ENCODE data around the gene FBXO28. TPM values are rescaled to one million over a fixed set of nuclear protein-coding genes. Genes with fewer than 3 reads are reported as not detected.

The FBXO28 gene
- polyA plus RNA-seq, 1 donor from 2014 or later, result 20.3 TPM

DNA sequence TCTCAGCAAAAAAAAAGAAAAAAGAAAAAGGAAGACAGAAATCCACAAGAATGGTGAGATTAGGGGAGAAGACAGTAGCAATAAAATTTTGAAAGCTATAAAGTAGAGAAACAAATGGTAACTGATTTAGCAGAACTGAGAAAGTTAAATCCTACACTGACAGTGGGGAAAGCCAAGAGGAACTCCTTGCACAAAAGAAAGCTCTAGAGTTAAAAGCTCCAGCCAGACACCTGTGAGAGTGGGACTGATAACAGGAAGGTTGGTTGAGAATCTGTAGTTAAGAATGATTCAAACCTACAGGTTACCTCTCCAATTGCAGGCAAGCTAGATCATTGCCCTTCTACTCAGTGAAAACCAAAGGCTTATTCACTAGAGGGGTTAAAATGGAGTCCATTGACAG is 23.6 kb downstream of the FBXO28 start:
- TF ChIP-seq, protein P1, sequence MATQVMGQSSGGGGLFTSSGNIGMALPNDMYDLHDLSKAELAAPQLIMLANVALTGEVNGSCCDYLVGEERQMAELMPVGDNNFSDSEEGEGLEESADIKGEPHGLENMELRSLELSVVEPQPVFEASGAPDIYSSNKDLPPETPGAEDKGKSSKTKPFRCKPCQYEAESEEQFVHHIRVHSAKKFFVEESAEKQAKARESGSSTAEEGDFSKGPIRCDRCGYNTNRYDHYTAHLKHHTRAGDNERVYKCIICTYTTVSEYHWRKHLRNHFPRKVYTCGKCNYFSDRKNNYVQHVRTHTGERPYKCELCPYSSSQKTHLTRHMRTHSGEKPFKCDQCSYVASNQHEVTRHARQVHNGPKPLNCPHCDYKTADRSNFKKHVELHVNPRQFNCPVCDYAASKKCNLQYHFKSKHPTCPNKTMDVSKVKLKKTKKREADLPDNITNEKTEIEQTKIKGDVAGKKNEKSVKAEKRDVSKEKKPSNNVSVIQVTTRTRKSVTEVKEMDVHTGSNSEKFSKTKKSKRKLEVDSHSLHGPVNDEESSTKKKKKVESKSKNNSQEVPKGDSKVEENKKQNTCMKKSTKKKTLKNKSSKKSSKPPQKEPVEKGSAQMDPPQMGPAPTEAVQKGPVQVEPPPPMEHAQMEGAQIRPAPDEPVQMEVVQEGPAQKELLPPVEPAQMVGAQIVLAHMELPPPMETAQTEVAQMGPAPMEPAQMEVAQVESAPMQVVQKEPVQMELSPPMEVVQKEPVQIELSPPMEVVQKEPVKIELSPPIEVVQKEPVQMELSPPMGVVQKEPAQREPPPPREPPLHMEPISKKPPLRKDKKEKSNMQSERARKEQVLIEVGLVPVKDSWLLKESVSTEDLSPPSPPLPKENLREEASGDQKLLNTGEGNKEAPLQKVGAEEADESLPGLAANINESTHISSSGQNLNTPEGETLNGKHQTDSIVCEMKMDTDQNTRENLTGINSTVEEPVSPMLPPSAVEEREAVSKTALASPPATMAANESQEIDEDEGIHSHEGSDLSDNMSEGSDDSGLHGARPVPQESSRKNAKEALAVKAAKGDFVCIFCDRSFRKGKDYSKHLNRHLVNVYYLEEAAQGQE (IDR thresholded peaks at IDR 0.05; ENCODE audit: borderline replicate concordance), result no peak
- TF ChIP-seq, protein P2, sequence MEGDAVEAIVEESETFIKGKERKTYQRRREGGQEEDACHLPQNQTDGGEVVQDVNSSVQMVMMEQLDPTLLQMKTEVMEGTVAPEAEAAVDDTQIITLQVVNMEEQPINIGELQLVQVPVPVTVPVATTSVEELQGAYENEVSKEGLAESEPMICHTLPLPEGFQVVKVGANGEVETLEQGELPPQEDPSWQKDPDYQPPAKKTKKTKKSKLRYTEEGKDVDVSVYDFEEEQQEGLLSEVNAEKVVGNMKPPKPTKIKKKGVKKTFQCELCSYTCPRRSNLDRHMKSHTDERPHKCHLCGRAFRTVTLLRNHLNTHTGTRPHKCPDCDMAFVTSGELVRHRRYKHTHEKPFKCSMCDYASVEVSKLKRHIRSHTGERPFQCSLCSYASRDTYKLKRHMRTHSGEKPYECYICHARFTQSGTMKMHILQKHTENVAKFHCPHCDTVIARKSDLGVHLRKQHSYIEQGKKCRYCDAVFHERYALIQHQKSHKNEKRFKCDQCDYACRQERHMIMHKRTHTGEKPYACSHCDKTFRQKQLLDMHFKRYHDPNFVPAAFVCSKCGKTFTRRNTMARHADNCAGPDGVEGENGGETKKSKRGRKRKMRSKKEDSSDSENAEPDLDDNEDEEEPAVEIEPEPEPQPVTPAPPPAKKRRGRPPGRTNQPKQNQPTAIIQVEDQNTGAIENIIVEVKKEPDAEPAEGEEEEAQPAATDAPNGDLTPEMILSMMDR (IDR thresholded peaks at IDR 0.05; ENCODE audit: poor library complexity, severe bottlenecking), result no peak
- TF ChIP-seq EZH2 (IDR thresholded peaks at IDR 0.05; ENCODE audit: borderline replicate concordance, insufficient read depth, low read length, poor library complexity, severe bottlenecking), result no peak
- TF ChIP-seq POLR2AphosphoS5 (IDR thresholded peaks at IDR 0.05), result no peak
- no peak for TF ChIP-seq SMC3 (conservative IDR thresholded peaks at IDR 0.05; ENCODE audit: poor library complexity)
- no peak for TF ChIP-seq TAF1 (IDR thresholded peaks at IDR 0.05; ENCODE audit: low read depth)
- TF ChIP-seq MXI1 (conservative IDR thresholded peaks at IDR 0.05; ENCODE audit: poor library complexity, severe bottlenecking), result no peak
- no peak for TF ChIP-seq RAD21 (conservative IDR thresholded peaks at IDR 0.05)
- no peak for TF ChIP-seq EP300 (conservative IDR thresholded peaks at IDR 0.05; ENCODE audit: poor library complexity, severe bottlenecking)
- H3K79me2 ChIP-seq (replicated peaks; ENCODE audit: insufficient read depth, low read length), result no peaks in the 10 kb centered on the region
- H3K27ac ChIP-seq (ENCODE audit: low read length), result no peak overlapping the region
- no peaks in the 10 kb centered on the region for H3K27me3 ChIP-seq (ENCODE audit: insufficient read depth, low read depth, low read length)
- H3F3A ChIP-seq (ENCODE audit: insufficient read depth, low read length, poor library complexity, severe bottlenecking), result no peaks in the 10 kb centered on the region
- H3K36me3 ChIP-seq (ENCODE audit: insufficient read depth, low read length), result no peaks in the 10 kb centered on the region
- no peak overlapping the region for H3K4me3 ChIP-seq (ENCODE audit: low read length)
- H2AFZ ChIP-seq (ENCODE audit: low read depth, low read length), result no peak overlapping the region
- no peak overlapping the region for H3K4me2 ChIP-seq (ENCODE audit: low read length)
- H3K9me2 ChIP-seq (ENCODE audit: insufficient read depth, low read length), result no peaks in the 10 kb centered on the region
- no peaks in the 10 kb centered on the region for H4K20me1 ChIP-seq (ENCODE audit: insufficient read depth)
- H3K9ac ChIP-seq (ENCODE audit: low read length), result no peak overlapping the region
- no peaks in the 10 kb centered on the region for H3K9me3 ChIP-seq (ENCODE audit: low read length)

- H2AFZ ChIP-seq (ENCODE audit: low read depth, low read length), result no peak overlapping the region
- no peak overlapping the region for H3K27ac ChIP-seq (ENCODE audit: low read length)
- no peaks in the 10 kb centered on the region for H3K36me3 ChIP-seq (ENCODE audit: insufficient read depth, low read length)
- no peaks in the 10 kb centered on the region for H3K27me3 ChIP-seq (ENCODE audit: insufficient read depth, low read depth, low read length)
- no peaks in the 10 kb centered on the region for H3K9me2 ChIP-seq (ENCODE audit: insufficient read depth, low read length)
- H3K79me2 ChIP-seq (replicated peaks; ENCODE audit: insufficient read depth, low read length), result no peaks in the 10 kb centered on the region
- H3K9me3 ChIP-seq (ENCODE audit: low read length), result no peaks in the 10 kb centered on the region
- H3K9ac ChIP-seq (ENCODE audit: low read length), result no peak overlapping the region
- H4K20me1 ChIP-seq (ENCODE audit: insufficient read depth), result no peaks in the 10 kb centered on the region
- TF ChIP-seq EZH2 (IDR thresholded peaks at IDR 0.05; ENCODE audit: borderline replicate concordance, insufficient read depth, low read length, poor library complexity, severe bottlenecking), result no peak
- TF ChIP-seq, protein P1 (IDR thresholded peaks at IDR 0.05; ENCODE audit: borderline replicate concordance), result no peak
- TF ChIP-seq EP300 (conservative IDR thresholded peaks at IDR 0.05; ENCODE audit: poor library complexity, severe bottlenecking), result no peak
- no peak for TF ChIP-seq MXI1 (conservative IDR thresholded peaks at IDR 0.05; ENCODE audit: poor library complexity, severe bottlenecking)
- no peak for TF ChIP-seq TAF1 (IDR thresholded peaks at IDR 0.05; ENCODE audit: low read depth)
- TF ChIP-seq, protein P2 (IDR thresholded peaks at IDR 0.05; ENCODE audit: poor library complexity, severe bottlenecking), result no peak
- no peak overlapping the region for H3K4me3 ChIP-seq (ENCODE audit: low read length)
- H3K4me2 ChIP-seq (ENCODE audit: low read length), result no peak overlapping the region
- H3F3A ChIP-seq (ENCODE audit: insufficient read depth, low read length, poor library complexity, severe bottlenecking), result no peaks in the 10 kb centered on the region
Observed at GRCh38 chr1:224138198-224138597, 24.3 kb downstream of the FBXO28 start.
